Stimulated activated CD8-positive, alpha-beta memory T cell treated with anti-CD3 and anti-CD28 coated beads, Interleukin-2, amount 100 ng/mL, for 48 hours (primary cell): ENCODE measurements around the gene SYNGR3.

ENCODE experiments used
- DNase-seq, 2 donors: peaks; one replicate each; pipeline ENCODE4 v3.0.0-alpha.2; 2020; ENCODE audit warnings: low read depth in 2 of 2

Gene SYNGR3

GRCh38 chr16:1976951-1977874, 12.6 kb upstream of the SYNGR3 start:
- DNase-seq: no peak

- no peak for DNase-seq
Observed at GRCh38 chr16:1977875-1978268, 11.9 kb upstream of the SYNGR3 start.

- DNase-seq: no peak
Observed at GRCh38 chr16:1978476-1979120, 11.2 kb upstream of the SYNGR3 start.

- DNase-seq: no peak
Observed at GRCh38 chr16:1979271-1980029, 10.3 kb upstream of the SYNGR3 start.

DNA sequence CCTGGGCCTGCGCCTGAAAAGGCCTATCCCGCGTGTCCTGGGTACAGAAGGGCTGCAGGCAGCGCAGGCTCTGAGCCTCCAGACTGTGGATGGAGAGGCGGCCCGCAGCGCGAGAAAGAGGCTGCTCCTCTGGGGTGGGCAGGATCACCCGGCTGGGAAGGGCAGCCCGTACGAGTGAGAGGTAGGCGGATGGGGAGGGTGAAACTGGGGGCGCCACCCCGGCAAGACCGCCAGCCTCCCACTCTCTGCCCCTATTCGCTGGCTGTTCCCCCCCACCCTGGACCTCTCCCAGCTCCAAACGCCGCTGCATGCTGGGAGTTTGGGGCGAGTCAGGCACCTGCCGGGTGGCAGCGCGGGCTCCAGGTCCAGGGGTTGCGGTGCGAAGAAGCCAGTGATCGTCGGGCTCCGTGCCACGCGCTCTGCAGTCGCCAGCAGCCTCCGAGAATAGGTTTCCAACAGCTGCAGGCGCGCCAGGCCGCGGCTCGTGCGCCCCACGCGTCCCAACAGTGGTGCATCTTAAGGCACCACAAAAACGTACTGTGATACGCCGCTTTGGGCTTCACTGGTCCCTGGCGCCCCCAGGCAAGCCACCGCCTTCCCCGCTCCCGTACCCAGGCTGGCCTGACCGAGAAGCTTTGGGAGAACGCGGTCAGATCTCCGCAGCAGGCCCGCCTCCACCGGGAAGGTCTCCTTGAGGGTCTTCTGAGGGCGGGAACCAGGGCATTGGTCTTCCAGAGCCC, 9.6 kb upstream of the SYNGR3 start:
- no peak for DNase-seq

DNA sequence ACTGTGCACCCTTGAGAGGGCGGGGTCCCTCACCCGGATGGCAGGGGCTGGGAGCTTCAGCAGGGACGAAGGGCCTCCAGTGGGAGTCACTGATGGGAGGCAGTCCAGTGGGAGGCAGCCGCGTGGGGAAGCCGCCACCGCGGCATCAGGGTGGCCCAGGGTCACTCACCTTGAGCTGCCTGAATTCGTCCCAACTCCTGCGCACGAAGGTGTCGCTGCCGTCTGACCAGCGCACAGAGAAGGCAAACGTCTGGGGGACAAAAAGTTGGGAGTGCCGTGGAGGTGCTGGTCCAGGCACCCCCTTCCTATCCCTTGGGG, 9.0 kb upstream of the SYNGR3 start:
- no peak for DNase-seq

DNA sequence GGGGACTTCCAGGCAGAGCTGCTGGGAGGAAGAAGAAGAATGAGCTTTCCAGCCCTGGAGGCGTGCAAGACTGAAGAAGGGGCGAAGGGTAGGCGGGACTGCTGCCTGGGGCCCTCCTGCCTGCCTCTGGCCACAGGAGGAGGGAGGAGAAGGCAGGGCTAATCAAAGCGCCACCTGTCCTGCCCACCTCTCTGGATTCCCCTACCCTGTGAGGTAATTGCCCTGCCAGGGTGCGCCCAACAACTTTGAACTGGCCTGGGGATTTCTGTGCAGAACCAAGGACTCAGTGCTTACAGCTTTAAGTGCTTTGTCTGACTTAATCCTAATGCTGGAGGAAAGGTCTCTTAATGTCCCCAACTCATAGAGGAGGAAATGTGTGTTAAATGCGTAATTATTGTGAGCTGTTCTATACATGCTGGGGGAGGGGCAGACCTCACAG, 8.4 kb upstream of the SYNGR3 start, which contains the start of gene NOXO1:
NOXO1 (minus strand) TSS at position 72 of the 439 bp plus-strand sequence. CDS start 290 bp downstream, outside the sequence.
- no peak for DNase-seq

DNA sequence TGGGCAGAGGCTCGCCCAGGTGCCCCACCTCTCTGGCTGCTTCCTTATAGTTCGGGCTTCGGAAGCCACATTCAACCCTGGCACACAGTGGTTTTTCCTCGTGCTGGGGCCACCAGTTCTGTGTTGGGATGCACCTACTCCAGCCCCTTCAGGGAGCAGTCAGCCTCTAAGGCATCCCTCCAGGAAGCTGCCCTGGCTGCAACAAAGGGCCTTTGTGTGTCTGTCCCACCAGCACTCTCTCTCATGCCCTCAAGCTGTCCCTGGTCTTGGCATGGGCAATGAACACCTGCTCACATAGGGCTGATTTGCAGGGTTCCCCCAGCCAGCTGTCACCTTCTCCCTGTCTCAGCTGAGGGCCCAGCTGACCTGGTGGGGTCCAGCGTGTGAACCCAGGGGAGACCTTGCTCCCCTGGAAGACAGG, 7.7 kb upstream of the SYNGR3 start:
- DNase-seq: no peak

DNA sequence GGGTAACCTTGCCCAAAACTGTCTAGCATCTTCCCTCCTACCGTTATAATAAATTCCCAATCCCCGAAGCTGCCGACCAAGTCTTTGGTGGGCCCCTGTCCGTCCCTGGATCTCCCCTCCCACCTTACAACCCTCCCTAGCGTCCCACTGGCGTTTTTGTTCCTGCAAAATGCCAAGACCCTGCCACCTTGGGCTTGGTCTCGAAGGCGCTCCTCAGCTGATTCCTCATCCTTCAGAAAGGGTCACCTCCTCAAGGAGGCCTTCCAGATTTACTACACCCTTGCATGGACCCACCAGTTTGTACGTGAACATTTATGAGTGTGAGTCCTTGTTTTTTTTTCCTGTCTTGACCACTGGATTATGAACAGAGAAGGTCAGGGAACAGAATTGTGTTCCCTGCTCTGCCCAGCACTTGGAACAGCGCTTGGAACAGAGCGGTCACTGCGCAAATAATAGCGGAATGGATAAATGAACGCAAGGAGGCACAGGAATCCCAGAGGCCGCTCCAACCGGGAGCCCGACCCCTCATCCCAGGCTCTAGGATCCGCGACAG, 6.7 kb upstream of the SYNGR3 start:
- no peak for DNase-seq

- DNase-seq: peak; percentile 73 to 79
Observed at GRCh38 chr16:1983544-1984346, 6.0 kb upstream of the SYNGR3 start, which contains the start of gene GFER. TSS of gene GFER (plus strand) at chr16:1984193. CDS start at chr16:1984219, 26 bp downstream.

DNA sequence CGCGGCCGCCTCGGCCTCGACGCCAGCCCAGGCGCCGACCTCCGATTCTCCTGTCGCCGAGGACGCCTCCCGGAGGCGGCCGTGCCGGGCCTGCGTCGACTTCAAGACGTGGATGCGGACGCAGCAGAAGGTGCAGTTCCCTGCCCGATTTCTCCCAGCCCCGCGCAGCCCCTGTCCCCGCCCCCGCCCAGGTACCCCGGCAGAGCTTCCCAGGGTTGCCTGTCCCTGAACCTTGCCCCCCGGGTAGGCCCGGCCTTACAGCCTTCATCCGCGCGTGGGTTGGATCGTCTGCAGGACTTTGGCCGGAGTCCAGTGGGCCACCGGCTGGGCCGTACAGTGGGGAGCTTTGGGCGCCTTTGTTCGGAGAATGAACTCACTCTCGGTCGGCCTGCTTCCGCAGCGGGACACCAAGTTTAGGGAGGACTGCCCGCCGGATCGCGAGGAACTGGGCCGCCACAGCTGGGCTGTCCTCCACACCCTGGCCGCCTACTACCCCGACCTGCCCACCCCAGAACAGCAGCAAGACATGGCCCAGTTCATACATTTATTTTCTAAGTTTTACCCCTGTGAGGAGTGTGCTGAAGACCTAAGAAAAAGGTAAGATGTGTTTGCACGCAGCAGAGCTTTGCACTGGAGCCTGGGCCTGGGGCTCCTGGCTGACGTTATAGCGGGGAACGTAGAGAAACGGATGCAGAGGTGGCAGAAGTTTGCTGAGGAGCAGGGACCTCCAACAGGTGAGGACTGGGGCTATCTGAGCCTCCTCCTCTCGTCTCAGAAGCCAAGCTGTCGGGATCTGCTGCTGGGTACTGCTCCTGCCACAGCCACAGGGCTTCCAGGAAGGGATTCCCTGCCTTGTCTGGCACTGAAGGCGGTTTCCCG, 5.2 kb upstream of the SYNGR3 start:
- no peak for DNase-seq

DNA sequence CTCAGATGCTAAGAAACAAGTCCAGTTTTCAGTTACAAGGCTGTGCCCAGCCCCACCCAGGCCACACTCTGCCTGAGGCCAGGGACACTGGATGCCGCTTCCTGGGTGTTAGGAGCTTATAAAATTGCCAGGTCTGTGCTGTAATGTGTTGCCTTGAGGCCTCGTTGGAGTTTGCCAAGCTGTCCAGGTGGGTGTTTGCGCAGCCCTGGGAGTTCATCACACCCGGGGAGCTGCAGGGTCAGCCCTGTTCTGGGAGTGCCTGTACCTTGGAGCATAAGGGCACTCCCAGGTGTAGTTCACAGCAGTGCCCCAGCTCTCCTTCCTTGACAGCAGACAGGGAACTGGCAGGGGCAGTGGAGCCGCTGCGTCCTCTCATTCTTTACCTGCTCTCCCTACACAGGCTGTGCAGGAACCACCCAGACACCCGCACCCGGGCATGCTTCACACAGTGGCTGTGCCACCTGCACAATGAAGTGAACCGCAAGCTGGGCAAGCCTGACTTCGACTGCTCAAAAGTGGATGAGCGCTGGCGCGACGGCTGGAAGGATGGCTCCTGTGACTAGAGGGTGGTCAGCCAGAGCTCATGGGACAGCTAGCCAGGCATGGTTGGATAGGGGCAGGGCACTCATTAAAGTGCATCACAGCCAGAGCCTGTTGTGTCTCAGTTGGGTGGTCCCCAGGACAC, 4.2 kb upstream of the SYNGR3 start:
- no peak for DNase-seq

GRCh38 chr16:1987198-1987597, 2.6 kb upstream of the SYNGR3 start:
- DNase-seq: no peak

- no peak for DNase-seq
Observed at GRCh38 chr16:1990101-1990350, 256 bp downstream of the SYNGR3 start.

- DNase-seq: no peak
Observed at GRCh38 chr16:1990351-1991134, 773 bp downstream of the SYNGR3 start.

DNA sequence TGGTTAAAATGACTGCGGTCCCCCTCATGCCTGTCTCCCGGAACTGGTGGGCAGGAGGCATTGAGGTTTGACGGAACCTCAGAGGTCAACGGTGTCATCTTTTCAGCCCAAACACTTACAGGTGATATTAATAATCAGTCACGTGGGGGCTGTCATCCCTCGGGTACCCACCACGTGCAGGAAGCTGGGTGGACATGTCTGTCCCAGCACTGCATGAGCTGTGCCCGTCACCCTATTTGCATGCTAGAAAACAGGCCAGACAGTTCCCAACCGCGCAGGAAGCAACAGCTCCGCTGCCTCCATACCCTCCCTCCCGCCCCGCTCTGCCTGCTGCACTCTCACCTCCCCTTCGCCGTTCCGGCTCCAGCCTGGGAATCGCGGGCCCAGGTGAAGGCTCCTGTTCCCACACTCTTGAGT, 1.4 kb downstream of the SYNGR3 start:
- DNase-seq: no peak

DNA sequence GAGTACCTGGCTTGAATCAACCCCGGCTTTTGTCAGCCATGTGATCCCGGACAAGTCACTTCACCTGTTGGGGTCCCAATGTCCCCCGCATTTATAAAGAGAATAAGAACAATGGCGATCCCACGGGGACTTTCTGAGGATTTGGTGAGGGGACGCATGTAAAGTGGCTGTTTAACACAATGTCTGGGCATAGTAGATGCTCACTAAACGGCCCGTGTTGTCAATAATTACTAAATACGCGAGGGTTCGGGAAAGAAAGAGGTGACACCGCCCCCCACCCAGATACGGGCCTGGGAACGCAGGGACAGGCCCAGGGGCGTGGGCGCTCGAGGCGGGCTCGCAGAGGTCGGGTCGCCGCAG, 1.8 kb downstream of the SYNGR3 start:
- no peak for DNase-seq

DNA sequence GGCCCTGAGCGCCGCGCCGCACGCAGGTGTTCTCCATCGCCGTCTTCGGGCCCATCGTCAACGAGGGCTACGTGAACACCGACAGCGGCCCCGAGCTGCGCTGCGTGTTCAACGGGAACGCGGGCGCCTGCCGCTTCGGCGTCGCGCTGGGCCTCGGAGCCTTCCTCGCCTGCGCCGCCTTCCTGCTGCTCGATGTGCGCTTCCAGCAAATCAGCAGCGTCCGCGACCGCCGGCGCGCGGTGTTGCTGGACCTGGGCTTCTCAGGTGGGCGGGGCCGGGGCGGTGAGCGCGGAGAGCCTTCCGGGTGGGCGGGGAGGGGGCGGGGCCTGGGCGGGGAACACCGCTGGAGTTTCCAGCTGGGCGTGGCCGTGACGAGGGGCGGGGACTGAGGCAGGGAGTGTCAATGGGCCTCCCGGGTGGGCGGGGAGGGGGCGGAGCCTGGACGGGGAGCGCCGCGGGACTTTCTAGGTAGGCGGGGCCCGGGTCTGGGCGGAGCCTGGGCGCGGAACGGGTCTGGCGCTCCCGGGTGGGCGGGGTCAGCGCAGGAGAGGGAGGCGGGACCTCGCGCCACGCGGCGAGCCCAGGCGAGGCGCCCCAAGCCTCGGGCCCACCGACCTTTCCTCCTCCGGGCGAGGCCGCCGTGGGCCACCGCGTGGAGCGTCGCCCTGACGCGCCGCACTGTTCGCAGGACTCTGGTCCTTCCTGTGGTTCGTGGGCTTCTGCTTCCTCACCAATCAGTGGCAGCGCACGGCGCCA, 2.4 kb downstream of the SYNGR3 start:
- peak; percentile 97 to 98 for DNase-seq
